PC-3 (cell line): Measurements from ENCODE around the gene NUDT3. TPM values are rescaled to one million over a fixed set of nuclear protein-coding genes. Genes with fewer than 3 reads are reported as not detected.

Experiments
- ATAC-seq: fragments of 200-7000 bp; cut with Tn5 transposase; 2 replicates; pipeline ENCODE4 v1.9.1; 2020; ENCODE audit warnings: mild to moderate bottlenecking, moderate library complexity
- BruUV-seq: library from RNA; stranded (reverse); fragments of 400-500 nt; replicated peaks from 2 replicates; lab custom pipeline; 2021; lab: Mats Ljungman, UMichigan
- CTCF ChIA-PET: fragments of 300-600 bp; sonication (Branson Sonifier 250); formaldehyde crosslinking; loops from one replicate; lab custom pipeline; 2022; ENCODE audit warnings: antibody characterized with exemption; lab: Charles Lee
- POLR2A ChIA-PET: fragments of 300-600 bp; sonication (Branson Sonifier 250); formaldehyde crosslinking; loops from one replicate; lab custom pipeline; 2022; ENCODE audit warnings: antibody characterized with exemption; ENCODE audit not compliant: unreplicated experiment; lab: Charles Lee
- DNase-seq: peaks from one replicate; pipeline ENCODE4 v3.0.0-alpha.2; 2015
- H2AFZ ChIP-seq: fragments of 300-600 bp; sonication (generic); 2 replicates; pipeline ENCODE4 v1.6.0; 2016; ENCODE audit warnings: antibody characterized with exemption, low read length
- H3F3A ChIP-seq: fragments of 300-600 bp; sonication (generic); one replicate; pipeline ENCODE4 v1.6.0; 2017; ENCODE audit warnings: antibody characterized with exemption, low read length, control low read depth, mild to moderate bottlenecking; ENCODE audit not compliant: unreplicated experiment
- H3K27ac ChIP-seq: fragments of 300-600 bp; sonication (generic); 2 replicates; pipeline ENCODE4 v1.5.1; 2016; ENCODE audit warnings: mild to moderate bottlenecking, low read length
- H3K27me3 ChIP-seq: fragments of 300-600 bp; sonication (generic); 2 replicates; pipeline ENCODE4 v1.6.1; 2016; ENCODE audit warnings: low read length, mixed read lengths
- H3K36me3 ChIP-seq: fragments of 300-600 bp; sonication (generic); 2 replicates; pipeline ENCODE4 v1.6.1; 2016; ENCODE audit warnings: low read depth, mixed run types, low read length, mixed read lengths
- H3K4me1 ChIP-seq: fragments of 300-600 bp; sonication (generic); 2 replicates; pipeline ENCODE4 v1.5.1; 2016; ENCODE audit warnings: low read length; ENCODE audit not compliant: insufficient read depth
- H3K4me2 ChIP-seq: fragments of 300-600 bp; sonication (generic); 2 replicates; pipeline ENCODE4 v1.6.0; 2016; ENCODE audit warnings: low read length
- H3K4me3 ChIP-seq: fragments of 300-600 bp; sonication (generic); 2 replicates; pipeline ENCODE4 v1.5.1; 2016; ENCODE audit warnings: mild to moderate bottlenecking, low read length, mixed read lengths
- H3K79me2 ChIP-seq: fragments of 300-600 bp; sonication (generic); 2 replicates; pipeline ENCODE4 v1.6.1; 2017; ENCODE audit warnings: low read length, mixed read lengths
- H3K9ac ChIP-seq: fragments of 300-600 bp; sonication (generic); 2 replicates; pipeline ENCODE4 v1.6.0; 2016; ENCODE audit warnings: mild to moderate bottlenecking, low read length
- H3K9me2 ChIP-seq: fragments of 300-600 bp; sonication (generic); replicated peaks from 2 replicates; pipeline ENCODE4 v1.6.1; 2016; ENCODE audit warnings: mixed run types, low read length, mixed read lengths
- H3K9me3 ChIP-seq: fragments of 300-600 bp; sonication (generic); 2 replicates; pipeline ENCODE4 v1.6.1; 2016; ENCODE audit warnings: low read length, mixed read lengths
- H4K20me1 ChIP-seq: fragments of 300-600 bp; sonication (generic); 2 replicates; pipeline ENCODE4 v1.6.1; 2016; ENCODE audit warnings: low read length, mixed read lengths
- CTCF ChIP-seq: fragments of 300-600 bp; sonication (generic); conservative IDR thresholded peaks from 2 replicates; pipeline ENCODE4 v1.5.1; 2017; ENCODE audit warnings: antibody characterized with exemption, low read depth, mild to moderate bottlenecking, low read length
- EZH2 ChIP-seq: fragments of 300-600 bp; sonication (generic); IDR thresholded peaks from one replicate; pipeline ENCODE4 v1.6.1; 2017; ENCODE audit warnings: antibody characterized with exemption, mild to moderate bottlenecking, low read length; ENCODE audit not compliant: unreplicated experiment
- EZH2phosphoT487 ChIP-seq: fragments of 300-600 bp; sonication (generic); IDR thresholded peaks from 2 replicates; pipeline ENCODE4 v1.6.1; 2018; ENCODE audit warnings: mild to moderate bottlenecking, antibody characterized with exemption, low read length, borderline replicate concordance
- intact Hi-C: fragments of 100-400 bp; cut with micrococcal nuclease; formaldehyde crosslinking; loops from 2 replicates; pipeline ENCODE4 v1.9.0; 2023
- total RNA-seq: library from RNA; depleted of rRNA; stranded (reverse); fragments of >200 nt; gene quantifications from 2 replicates; pipeline ENCODE4 v1.2.3, GENCODE V29; 2014

NUDT3 gene
- total RNA-seq, 1 experiment from 2014 or later: 24.6 TPM

- Histone ChIP-seq H3K9ac (no peak overlapping the region), H3K27ac (no peak overlapping the region), H3K27me3 (no peaks in the 10 kb centered on the region), H3K79me2 (no peaks in the 10 kb centered on the region), H3K9me2 (no peaks in the 10 kb centered on the region), H3K4me2 (no peak overlapping the region), H3K9me3 (no peaks in the 10 kb centered on the region), H2AFZ (no peak overlapping the region), H3K4me1 (no peaks in the 10 kb centered on the region), H3K36me3 (no peaks in the 10 kb centered on the region), H4K20me1 (no peaks in the 10 kb centered on the region), H3K4me3 (no peak overlapping the region), H3F3A (no peaks in the 10 kb centered on the region)
- intact Hi-C loops: no loop called here
- no TSS peak for BruUV-seq
- ATAC-seq (no peak), DNase-seq (no peak)
- TF ChIP-seq EZH2phosphoT487 (no peak), EZH2 (no peak), CTCF (no peak)
- ChIA-PET CTCF (no interaction called here), POLR2A (no interaction called here)
Observed at GRCh38 chr6:34436803-34437643, 44.6 kb upstream of the NUDT3 start.

- Histone ChIP-seq H3K4me1 (no peaks in the 10 kb centered on the region), H3K79me2 (no peaks in the 10 kb centered on the region), H4K20me1 (no peaks in the 10 kb centered on the region), H3K36me3 (no peaks in the 10 kb centered on the region), H3K27me3 (no peaks in the 10 kb centered on the region), H2AFZ (no peak overlapping the region), H3K4me3 (no peak overlapping the region), H3K27ac (no peak overlapping the region), H3K9ac (no peak overlapping the region), H3K9me3 (0 out of 2 replicates have a peak, but pooled peaks cover under 1% of the 10 kb centered on the region), H3K4me2 (no peak overlapping the region), H3F3A (no peaks in the 10 kb centered on the region), H3K9me2 (no peaks in the 10 kb centered on the region)
- intact Hi-C loops: no loop called here
- POLR2A ChIA-PET: no interaction called here
- ATAC-seq: no peak
- no peak for DNase-seq
- TF ChIP-seq EZH2 (no peak), CTCF (no peak)
- no TSS peak for BruUV-seq
- CTCF ChIA-PET: no interaction called here
Observed at GRCh38 chr6:34435916-34436315, 43.4 kb upstream of the NUDT3 start.
